Hypothalamus (tissue), 51 donors: ENCODE data around the gene CTH.
A peak's percentile ranks its signal among the peaks of the same experiment; 100 is the strongest.
"Not testable (repeated sequence)": the region's sequence is repeated elsewhere in the genome, so short reads cannot be mapped to it uniquely, and the experiment has no call there.

Experiments
- DNase-seq, 51 donors: peaks; one replicate each; lab custom pipeline; 2025; lab: John Stamatoyannopoulos, UW

The CTH gene

DNA sequence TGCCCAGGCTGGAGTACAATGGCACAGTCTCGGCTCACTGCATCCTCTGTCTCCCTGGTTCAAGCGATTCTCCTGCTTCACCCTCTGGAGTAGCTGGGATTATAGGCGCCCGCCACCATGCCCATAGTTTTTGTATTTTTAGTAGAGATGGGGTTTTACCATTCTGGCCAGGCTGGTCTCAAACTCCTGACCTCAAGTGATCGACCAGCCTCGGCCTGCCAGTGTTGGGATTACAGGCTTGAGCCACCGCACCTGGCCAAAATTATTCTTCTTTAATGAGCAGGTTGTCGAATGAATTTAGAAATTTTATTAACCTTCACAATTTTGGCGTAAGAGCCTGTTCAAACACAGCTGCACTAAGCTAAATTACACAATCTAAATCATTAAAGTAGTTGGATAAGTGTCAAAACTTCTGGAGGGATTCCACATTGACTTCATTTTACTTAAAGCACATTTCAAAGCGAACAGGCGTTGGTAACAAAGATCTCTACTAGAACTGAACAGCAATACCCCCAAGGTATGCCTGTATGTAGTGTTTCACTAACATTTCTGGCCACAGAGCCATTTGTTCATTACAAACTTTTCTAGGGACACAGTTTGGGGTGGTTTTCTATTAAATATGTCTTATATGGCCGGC lies 5.2 kb upstream of the CTH start:
- no peak for DNase-seq

DNA sequence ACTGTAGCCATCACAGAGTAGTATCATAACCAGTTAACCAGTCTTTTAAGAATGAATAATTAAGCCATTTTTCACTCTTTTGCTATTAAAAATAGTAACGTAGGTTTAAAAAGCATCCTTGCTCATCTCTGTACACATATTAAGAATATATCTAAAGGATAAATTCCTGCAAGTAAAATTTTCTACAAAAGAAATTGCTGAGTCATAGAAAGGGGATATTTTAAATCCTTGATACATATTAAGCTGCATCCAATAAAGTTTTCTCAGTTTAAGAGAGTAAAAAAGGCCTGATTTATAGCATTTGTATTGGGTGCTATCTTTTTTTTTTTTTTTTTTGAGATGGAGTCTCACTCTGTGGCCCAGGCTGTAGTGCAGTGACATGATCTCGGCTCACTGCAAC lies 1.9 kb upstream of the CTH start:
- DNase-seq: no peak

DNA sequence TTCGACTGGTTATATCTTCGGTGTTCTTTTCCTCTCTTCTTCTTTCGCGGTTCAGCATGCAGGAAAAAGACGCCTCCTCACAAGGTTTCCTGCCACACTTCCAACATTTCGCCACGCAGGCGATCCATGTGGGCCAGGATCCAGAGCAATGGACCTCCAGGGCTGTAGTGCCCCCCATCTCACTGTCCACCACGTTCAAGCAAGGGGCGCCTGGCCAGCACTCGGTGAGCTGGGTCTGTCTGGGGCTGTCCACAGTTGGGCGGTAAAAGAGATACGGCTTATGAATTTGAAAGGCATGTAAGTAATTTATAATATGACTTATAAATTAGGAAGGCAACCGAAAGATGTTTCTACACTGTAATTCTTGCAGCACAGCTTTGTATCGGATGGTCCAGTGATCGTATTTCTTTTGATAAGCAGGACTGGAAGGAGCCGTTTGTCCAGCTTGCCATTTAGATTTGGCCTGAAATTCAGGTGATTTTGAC lies 334 bp downstream of the CTH start:
- peak in 3 of 51 donors; percentile 52 to 82 (median 68) for DNase-seq

DNA sequence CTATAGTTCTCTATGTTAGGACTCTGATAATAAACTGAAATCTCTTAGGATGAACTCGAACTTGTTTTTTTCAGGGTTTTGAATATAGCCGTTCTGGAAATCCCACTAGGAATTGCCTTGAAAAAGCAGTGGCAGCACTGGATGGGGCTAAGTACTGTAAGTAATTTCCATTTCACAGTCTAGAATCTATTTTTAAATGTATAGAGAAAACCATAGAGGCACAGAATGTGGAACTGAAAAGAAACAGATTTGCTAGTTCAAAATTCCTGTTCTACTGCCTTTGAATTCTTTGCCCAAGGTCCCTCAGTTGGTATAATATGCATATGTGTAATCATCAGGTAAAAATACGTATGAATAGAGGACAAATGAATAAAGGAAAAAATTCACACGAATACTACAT lies 4.8 kb downstream of the CTH start:
- DNase-seq: no peak

DNA sequence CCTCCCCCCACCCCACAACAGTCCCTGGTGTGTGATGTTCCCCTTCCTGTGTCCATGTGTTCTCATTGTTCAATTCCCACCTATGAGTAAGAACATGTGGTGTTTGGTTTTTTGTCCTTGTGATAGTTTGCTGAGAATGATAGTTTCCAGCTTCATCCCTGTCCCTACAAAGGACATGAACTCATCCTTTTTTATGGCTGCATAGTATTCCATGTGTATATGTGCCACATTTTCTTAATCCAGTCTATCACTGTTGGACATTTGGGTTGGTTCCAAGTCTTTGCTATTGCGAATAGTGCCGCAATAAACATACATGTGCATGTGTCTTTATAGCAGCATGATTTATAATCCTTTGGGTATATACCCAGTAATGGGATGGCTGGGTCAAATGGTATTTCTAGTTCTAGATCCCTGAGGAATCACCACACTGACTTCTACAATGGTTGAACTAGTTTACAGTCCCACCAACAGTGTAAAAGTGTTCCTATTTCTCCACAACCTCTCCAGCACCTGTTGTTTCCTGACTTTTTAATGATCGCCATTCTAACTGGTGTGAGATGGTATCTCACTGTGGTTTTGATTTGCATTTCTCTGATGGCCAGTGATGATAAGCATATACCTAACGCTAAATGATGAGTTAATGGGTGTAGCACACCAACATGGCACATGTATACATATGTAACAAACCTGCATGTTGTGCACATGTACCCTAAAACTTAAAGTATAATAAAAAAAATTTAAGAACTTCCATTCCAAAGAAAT lies 8.1 kb downstream of the CTH start:
- not testable (repeated sequence) for DNase-seq

DNA sequence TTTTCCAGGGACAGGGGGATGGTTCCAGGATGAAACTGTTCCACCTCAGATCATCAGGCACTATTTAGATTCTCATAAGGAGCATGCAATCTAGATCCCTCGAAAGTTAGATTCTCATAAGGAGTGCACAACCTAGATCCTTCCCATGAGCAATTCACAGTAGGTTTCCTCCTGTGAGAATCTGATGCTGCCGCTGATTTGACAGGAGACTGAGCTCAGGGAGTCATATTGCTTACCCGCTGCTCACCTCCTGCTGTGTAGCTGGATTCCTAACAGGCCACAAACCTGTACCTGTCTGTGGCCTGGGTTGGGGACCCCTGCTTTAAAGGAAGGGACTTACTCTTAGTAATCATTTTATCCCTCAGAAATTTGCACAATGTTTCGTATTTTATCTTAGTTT lies 9.3 kb downstream of the CTH start:
- no peak for DNase-seq

DNA sequence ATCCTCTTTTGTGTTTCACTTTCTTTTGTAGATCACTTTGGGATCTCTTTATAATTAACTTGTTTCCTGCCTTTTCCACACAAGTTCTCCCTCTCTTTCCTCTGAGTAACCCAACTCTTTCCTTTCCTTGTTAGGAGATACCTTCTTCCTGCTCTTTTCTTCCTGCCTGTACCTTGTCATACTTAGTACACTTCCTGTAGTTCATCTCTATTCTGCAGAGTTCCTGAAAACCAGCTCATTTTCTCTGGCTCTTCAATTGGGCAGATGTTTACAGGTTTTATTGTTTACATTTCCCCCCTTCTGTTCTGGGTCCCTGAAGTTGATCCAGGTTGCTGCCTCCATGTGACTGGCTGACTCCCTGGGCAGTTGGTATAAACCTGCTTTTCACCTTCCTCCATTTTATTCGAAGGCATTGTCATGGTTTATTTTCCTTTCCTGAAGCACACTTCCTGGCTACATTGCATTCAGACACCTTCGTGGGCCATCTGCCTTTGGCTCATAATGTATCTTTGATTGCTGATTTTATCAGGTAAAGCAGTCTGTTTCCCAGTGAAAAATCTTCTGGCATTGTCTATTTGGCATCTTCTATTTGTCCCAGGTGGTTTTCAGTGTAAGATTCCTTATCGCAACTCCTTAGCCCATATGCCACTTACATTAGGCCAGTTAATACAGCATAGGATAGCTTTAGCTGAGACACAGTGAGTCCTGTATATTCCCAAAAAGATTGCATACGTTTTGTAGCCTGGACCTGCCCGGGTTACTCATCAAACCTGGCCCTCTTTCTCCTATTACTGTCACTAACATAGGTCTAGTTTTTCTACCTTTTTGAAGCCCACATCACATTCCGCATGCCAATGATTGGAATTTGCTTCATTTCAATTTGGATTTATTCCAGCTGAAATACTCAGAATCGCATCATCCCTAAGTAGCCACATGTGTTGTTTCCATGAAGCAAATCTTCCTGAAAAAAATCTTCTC lies 15.4 kb downstream of the CTH start:
- no peak for DNase-seq

DNA sequence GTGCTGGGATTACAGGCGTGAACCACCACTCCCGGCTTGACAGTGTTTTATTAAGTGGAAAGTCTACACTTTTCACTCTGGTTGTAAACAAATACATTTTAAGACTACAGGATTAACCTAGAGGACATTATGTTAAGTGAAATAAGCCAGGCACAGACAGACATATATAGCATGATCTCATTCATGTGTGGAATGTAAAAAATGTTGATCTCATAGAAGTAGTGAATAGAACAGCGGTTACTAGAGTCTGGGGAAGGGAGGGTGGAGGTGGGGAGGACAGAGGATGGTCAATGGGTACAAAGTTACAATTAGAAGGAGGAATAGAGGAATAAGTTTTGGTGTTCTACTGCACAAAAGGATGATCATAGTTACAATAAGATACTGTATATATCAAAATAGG lies 16.9 kb downstream of the CTH start:
- DNase-seq: no peak

DNA sequence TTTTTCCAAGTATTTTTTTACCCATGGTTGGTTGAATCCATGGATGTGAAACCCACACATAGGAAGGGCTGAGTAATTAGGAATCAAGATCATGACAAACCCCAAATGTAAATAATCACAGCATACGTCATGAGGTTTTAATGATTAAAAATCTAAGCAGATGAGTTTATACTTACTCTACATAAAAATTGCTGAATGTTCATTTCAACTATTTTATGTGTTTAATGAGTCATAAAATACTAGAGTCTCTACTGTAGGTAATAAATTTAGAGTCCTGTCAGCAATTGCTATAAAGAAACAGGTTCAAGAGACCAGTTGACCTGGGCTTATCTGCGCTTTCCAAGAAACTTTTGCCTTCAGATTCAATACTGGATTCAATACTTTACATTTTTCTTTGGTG lies 18.2 kb downstream of the CTH start:
- DNase-seq: no peak

DNA sequence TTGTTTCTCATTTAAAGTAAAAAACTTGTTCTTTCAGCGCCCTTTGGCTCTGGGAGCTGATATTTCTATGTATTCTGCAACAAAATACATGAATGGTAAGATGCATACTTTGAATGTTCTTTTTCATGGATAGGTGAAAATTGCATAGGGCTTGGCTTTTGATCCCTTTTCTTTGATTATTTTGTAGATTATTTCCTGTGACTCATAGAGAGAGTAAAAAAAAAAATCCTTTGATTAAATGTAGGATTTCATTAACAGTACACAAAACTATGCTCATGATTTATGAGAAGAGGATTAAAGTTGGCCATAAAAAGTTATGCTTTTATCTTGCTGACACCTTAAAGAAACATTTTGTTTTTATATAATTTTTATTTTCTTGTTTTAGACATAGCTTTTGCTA lies 18.7 kb downstream of the CTH start:
- no peak for DNase-seq

DNA sequence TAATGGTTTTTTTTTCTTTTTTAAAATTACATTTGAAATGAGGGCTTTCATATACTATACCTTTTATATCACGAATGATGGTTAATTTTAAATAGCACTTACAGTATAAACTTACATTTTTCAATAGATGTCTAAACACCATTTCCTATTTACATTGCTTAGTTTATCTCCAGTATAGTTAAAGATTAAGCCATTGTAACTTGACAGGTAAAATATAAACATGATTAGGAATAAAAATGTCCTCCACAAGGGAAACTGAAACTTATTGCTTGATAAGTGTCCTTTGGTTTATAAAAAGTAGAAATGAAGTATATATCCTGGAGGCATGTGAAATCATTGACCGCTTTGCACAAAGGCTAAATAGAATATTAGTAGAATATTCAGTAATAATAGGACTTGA lies 20.2 kb downstream of the CTH start:
- DNase-seq: no peak

DNA sequence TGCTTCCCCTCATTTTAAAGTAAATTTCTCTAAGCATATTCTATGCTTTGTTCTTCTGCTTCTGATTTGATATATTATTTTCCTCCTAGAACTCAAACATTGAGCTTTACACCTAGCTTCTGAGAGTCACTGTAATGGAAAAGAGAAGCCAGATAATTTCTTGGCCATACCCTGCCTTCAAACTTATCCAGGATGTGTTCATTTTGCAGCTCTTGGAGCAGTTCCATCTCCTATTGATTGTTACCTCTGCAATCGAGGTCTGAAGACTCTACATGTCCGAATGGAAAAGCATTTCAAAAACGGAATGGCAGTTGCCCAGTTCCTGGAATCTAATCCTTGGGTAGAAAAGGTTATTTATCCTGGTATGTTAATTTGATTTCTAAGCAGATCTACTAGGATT lies 20.8 kb downstream of the CTH start:
- DNase-seq: no peak

DNA sequence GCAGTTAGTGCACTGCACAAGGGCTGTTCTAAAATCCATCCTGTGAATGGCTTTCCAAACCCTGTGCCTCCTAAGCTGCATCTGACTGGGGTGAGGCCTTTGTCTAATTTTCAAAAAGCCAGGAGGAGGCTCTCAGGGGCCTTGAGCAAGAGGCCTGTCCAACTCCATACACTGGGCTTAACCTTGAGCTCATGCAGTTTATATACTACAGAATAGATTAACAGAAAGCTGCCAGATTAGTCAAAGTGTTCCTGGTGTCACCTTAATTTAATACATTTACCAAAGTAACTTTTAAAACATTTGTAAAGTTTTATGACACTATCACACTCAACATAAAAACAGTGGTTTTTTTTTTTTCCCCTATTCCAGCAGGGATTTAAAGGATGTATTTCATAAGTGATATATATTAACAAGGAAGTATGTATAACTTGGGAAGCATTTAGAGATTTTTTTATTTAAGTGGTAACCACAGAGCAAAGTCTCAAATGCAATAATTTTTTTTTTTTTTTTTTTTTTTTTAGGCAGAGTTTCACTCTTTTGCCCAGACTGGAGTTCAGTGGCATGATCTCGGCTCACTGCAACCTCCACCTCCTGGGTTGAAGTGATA lies 23.3 kb downstream of the CTH start:
- DNase-seq: no peak

DNA sequence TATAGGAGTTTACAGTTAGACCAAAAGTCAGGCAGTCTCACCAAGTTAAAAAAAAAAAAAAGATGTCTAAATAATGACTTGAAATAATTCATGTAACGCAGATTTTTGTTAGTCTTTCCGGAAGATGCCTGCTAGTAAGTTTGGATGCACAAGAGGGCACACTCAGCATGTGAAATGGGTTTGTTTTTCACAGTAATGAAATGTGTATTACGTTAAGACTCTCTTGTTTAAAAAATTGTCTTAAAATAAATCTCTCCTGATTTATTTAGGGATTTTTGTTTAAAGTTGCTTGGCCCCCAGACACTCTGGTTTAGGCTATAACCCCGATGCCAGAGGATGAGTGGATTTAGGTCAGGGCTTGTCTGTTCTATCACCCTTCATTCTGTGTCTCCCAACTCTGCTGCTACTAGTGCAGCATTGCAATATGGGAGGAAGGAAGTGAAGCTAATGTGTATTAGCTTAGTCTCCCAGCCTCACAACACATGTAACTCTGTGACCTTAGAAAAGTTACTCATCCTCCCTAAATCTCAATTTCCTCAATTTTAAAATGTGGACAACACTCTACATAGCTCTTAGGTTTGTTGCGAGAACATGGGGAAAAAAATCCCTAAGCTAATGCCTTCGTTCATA lies 25.7 kb downstream of the CTH start:
- peak in 2 of 51 donors; percentile 1 to 4 for DNase-seq

DNA sequence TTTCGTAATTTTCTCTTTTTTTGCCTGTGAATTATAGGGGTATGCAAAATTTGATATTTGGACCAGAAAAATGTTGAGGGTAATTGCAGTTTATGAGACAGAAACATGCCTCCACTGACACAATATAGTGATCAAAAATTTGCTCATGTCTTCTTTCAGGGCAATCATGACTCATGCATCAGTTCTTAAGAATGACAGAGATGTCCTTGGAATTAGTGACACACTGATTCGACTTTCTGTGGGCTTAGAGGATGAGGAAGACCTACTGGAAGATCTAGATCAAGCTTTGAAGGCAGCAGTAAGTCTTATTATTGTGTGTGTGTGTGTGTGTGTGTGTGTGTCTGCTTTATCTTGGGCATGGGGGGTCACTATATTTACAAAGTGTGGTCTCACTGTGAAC lies 27.5 kb downstream of the CTH start:
- no peak for DNase-seq

DNA sequence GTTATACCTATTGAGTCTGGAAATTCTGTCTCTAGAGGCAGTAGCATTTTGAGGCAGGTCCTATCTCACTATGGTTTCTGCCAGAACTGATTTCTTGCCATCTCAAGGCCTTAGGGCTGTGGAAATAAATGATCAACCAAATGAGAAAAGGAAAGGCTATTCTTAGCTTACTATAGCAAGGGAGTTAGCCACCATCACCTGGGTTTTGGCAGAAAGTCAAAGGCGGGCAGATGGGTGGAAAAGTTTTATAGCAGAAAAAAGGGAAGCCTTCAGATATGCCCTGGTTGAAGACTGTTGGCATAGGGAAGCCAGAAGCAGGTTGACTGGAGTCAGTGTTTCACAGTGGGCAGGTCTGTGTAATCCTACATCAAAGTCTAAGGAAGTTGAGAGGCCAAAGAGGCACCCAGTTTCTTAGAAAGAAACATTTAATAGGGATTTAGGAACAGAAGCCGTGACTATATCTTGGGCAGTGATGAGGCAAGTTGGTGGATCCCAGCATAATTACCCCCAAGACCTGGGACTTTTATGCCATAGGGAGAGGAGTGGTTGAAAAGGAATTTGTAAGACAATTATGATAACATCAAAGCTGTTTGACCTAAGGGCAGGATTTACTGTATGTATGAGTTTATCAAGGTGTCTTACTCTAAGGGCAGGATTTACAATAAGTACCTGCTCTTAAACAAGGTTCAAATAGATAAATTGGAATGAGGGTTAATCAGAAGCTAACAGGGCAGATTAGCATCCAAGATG lies 29.7 kb downstream of the CTH start:
- no peak for DNase-seq

DNA sequence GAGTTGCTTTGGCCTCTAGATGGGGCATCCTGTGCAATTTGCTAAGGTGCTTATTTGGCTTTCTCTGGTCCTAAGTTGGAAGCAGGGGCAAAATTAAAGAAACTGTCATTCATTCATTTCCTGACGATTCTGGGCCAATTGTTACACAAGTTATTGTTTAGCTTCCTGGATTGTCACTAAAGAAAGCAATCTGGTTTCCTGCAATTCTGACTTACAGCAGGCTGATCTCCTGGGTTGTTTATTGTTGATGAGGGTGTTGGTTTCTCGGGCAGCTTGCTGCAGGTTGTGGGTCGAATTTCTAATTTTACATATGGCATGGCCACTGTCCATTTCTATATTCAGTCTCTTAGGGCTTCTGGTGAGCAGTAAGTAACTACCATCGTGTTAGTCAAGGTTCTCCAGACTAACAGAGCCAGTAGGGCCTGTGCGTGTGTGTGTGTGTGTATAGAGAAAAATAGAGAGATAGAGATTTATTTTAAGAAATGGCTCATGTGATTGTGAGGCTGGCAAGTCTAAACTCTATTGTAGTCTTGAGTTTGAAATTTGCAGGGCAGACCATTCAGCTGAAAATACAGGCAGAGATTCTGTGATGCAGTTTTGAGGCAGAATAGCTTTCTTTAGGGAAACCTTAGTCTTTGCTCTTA lies 30.4 kb downstream of the CTH start:
- no peak for DNase-seq

DNA sequence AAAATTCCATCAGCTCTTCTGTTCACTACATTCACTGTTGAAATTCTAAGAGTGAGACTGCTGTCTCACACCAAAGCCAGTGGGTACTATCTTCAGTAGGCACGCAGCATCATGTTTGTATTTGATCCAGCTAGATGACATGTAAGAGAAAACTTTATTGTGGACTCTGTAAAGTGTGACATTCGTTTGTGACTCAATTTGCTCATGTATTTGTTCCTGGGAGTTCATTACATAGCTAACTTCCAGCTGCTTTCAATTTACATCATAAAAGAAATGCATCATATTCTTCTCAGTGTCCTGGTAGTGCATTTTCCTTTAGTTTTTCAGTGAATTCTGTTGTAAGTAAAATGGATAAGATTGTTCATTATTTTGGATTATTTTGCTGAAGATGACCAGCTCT lies 31.4 kb downstream of the CTH start:
- DNase-seq: no peak

DNA sequence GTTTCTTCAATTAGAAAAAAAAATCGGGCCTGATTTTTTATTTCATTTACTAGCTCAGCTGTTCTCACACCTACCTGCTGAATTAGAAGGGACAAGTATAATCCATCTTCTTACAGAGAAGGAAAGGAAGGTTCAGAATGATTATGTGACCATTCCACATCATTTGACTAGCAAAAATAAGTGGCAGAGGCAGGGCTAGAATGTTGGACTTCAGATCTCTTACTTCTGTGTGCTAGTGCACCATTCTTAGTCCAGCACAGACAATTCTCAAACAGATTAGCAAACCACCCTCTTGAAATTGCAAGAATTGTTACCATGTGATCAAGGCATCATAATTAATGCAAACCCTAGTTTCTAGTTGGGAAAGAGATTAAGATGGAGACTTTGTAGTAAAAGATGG lies 32.7 kb downstream of the CTH start:
- DNase-seq: no peak
